AG10803 (cell line): ENCODE results near the gene TRAPPC2B.
A peak's percentile ranks its signal among the peaks of the same experiment; 100 is the strongest.

Source experiments
- DNase-seq: peaks from one replicate; pipeline ENCODE4 v3.0.0; 2010; ENCODE audit warnings: low read depth
- H3K4me3 ChIP-seq: 2 replicates; pipeline ENCODE4 v1.5.1; 2011; ENCODE audit warnings: mild to moderate bottlenecking, low read length, control low read depth
- TF ChIP-seq, protein P1 (sequence below): conservative IDR thresholded peaks from 2 replicates; pipeline ENCODE4 v1.5.1; 2011; ENCODE audit warnings: mild to moderate bottlenecking, low read length, control low read depth, inconsistent platforms

The TRAPPC2B gene

DNA sequence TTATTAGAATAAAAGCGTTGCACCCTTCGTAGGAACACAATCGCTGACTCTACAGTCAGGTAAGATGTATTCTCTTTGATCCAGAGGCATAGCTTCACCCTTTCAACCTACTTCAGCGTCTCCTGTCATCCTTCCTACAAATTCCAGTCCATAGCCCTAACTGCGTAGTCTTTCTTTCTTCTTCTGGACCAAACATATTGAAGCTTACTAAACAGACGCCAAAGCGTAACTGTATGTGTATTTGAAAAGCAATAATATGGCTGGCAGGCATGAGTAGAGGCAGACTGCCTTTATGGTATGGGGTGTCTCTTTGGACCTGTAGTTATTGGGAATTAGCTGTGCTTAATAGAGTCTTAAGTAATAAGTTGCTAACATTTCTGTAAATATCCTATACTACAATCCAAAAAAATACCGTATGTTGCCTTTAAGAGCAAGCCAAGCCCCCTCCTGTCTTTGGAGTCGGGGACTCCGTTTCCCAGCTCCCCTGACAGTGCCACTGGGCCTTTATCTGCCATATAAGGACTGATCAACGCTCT lies 25.9 kb downstream of the TRAPPC2B start:
- H3K4me3 ChIP-seq: peak overlapping the region; percentile 95
- DNase-seq: no peak
- TF ChIP-seq, protein P1, sequence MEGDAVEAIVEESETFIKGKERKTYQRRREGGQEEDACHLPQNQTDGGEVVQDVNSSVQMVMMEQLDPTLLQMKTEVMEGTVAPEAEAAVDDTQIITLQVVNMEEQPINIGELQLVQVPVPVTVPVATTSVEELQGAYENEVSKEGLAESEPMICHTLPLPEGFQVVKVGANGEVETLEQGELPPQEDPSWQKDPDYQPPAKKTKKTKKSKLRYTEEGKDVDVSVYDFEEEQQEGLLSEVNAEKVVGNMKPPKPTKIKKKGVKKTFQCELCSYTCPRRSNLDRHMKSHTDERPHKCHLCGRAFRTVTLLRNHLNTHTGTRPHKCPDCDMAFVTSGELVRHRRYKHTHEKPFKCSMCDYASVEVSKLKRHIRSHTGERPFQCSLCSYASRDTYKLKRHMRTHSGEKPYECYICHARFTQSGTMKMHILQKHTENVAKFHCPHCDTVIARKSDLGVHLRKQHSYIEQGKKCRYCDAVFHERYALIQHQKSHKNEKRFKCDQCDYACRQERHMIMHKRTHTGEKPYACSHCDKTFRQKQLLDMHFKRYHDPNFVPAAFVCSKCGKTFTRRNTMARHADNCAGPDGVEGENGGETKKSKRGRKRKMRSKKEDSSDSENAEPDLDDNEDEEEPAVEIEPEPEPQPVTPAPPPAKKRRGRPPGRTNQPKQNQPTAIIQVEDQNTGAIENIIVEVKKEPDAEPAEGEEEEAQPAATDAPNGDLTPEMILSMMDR: no peak

DNA sequence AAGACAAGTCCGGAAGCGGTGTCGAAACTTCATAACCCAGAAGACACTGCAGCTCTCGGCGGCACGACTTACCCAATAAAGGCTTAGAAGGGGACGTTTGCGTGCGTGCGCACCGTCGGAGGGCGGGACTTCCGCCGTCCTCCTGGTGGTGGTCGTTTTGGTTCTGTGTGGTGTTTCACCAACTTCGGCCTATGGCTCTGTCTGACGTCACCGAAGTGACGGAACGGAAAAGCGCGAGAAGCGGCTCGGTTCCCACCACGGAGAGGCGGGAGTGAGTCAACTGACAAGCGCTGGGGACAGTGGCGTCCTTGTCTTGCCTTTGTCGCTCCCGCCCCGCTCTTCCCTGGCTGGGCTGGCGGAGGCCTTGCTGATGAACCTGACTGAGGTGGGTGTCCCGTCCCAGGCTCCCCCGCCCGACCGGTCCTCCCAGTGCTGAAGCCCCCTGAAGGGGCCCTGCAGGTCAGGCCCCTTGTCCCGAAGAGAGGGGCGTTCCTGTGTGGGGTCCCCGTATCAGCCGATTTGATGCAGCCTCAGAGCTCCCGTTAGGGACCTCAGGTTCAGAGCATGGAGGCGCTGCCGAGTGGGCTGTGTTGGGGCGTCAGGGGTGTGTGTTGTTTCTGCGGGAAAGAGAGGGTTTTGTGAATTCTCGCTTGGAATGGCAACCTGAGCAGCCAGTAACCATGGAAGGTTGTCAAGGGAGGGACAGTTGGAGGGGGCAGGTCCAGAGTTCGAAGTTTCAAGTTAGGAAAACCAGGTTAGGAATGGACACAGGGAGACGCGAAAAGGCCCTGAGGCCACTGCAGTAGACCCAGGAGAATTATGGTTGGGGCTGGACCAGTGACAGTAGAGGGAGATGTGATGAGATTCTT lies 26.6 kb downstream of the TRAPPC2B start, which contains the start of gene ZNF548:
TSS of gene ZNF548 (plus strand) at position 125 of the 869 bp plus-strand sequence. CDS start at position 371, 246 bp downstream.
- DNase-seq: peak; percentile 99
- TF ChIP-seq, protein P1: peak; percentile 30
- peak within 1 kb of the TSS; percentile 95 for H3K4me3 ChIP-seq

DNA sequence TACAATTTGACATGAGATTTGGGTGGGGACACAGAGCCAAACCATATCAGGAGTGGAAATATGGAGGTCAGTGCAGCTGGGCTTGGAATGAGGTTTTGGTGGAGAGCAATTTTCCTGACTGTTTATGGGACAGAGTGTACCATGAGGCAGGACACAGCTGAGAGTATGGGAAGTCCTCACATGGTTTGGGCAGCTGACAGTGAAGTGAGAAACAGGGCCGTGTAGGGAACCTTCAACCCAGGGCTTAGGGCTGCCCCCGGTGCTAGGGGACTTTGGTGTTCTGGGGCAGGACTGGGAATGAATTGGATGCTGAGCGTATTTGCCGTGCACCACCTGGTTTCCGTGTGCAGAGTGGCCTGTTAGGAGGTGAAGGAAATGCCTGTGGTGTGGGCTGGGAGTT lies 32.4 kb downstream of the TRAPPC2B start:
- H3K4me3 ChIP-seq: no peak overlapping the region
- TF ChIP-seq, protein P1: no peak
- DNase-seq: no peak

DNA sequence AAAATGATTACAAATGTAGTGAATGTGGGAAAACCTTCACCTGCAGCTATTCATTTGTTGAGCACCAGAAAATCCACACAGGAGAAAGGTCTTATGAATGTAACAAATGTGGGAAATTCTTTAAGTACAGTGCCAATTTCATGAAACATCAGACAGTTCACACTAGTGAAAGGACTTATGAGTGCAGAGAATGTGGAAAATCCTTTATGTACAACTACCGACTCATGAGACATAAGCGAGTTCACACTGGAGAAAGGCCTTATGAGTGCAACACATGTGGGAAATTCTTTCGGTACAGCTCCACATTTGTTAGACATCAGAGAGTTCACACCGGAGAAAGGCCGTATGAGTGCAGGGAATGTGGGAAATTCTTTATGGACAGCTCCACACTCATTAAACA lies 35.5 kb downstream of the TRAPPC2B start:
- no peak for DNase-seq
- TF ChIP-seq, protein P1: no peak
- no peak overlapping the region for H3K4me3 ChIP-seq

DNA sequence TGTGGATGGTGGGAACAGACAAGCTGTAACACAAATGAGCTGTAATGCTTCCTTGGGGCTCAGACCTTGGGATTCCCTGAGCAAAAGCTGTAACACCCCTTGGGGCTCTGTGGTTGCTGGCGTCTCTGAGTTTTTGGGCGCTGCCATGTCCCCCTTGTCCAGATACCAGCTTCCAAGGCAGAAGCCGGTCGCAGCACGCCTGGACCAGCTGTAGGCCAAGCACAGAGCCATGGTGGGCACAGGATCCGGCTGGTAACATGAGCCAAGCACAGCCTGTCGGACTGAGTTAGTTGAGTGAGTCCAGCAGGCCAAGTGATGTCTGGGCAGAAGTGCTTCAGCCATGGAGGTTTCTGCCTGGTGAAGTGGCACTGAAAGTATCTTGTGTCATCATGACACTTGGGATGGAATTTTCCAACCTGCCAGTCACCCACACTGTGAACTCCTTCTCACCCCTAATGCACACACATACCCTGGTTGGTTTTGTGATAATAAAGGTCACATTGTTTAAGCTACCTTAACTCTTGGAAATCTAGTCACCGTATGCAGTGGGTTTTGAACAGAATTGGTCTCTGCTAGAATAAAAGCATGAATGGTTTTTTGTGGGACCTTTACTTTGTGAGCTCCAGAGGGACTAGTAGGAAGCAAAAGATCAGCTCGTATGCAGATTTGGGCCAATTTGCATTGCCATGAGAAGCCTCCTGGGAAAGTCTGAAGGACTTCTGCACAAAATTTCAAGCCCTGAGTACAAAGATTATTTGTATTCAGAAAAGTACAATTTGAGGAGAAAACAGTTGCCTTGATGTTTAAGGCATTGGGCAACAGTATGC lies 40.6 kb downstream of the TRAPPC2B start:
- no peak overlapping the region for H3K4me3 ChIP-seq
- no peak for DNase-seq
- TF ChIP-seq, protein P1: no peak

DNA sequence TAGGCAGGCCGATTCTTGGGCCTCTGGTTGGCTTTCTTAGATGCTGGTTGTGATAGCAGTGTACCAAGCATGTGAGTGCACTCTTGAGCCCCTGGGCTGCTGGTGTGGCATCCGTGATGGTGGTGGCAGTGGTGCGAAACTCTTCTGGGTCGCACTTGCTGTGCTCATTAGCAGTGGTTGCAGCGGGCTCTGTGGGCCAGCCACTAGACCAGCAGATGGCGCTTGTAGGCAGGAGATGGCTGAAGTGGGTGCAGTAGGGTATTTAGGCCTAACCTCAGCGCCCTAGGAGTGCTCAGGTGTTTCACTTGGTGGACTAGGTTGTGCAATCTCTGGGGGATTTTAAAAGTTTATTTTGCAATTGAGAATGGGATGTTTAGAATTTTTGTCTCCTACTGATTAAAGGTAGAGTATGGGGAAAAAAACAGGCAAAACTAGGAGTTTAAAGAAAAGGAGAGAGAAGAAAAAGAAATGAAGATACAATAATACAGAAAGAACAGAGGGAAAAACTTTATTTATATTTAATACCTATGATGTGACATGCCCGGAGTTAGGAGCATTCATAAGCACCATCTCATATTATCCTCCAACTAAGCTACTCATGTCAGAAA lies 43.3 kb downstream of the TRAPPC2B start:
- H3K4me3 ChIP-seq: no peak overlapping the region
- peak; percentile 45 for DNase-seq
- TF ChIP-seq, protein P1: peak; percentile 82
